NT2/D1 (cell line): ENCODE data around the gene APMAP.

Experiments used
- YY1 ChIP-seq: IDR thresholded peaks from 2 replicates; pipeline ENCODE4 v1.6.1; 2011; ENCODE audit not compliant: insufficient read length, insufficient read depth
- ZNF274 ChIP-seq: IDR thresholded peaks from 2 replicates; pipeline ENCODE4 v1.6.1; 2011; ENCODE audit warnings: mild to moderate bottlenecking, low read depth, low read length

DNA sequence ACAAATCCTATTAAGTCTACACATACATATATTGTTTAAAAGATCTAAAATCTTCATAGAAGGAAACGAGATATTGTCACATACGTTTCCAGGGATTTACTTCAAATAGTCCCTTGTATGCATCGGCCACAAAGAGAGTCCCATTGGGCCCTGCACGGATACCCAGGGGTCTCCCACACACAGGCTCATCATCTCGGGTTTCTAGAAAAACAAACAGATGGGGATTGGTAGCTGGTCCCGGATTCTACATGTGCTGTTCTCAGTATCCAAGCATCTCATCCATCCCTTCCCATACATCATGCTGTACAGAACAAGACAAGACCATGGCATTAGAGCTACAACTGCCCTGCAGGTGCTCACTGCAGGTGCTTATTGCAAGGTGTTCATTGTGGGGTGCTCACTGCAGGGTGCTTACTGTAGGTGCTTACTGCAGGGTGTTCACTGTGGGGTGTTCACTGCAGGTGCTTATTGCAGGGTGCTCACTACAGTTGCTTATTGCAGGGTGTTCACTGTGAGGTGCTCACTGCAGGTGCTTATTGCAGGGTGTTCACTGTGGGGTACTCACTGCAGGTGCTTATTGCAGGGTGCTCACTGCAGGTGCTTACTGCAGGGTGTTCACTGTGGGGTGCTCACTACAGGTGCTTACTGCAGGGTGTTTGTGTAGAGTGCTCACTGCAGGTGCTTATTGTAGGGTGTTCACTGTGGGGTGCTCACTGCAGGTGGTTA is 21.0 kb downstream of the APMAP start:
- no peak for TF ChIP-seq YY1
- TF ChIP-seq ZNF274, result no peak
